Fibroblast of lung (primary cell): ENCODE data around the gene CD101. TPM values are rescaled to one million over a fixed set of nuclear protein-coding genes. Genes with fewer than 3 reads are reported as not detected.
A peak's percentile ranks its signal among the peaks of the same experiment; 100 is the strongest.

Experiments
- DNase-seq, 2 donors: peaks; one replicate each; pipeline versions ENCODE4 v3.0.0 to v3.0.0-alpha.2; 2010; ENCODE audit warnings: low read depth in 2 of 2
- H2AFZ ChIP-seq: 2 replicates; pipeline ENCODE4 v1.5.1; 2012; ENCODE audit warnings: low read length, control low read depth, inconsistent platforms
- H3K27ac ChIP-seq: 2 replicates; pipeline ENCODE4 v1.5.1; 2011; ENCODE audit warnings: low read length, control low read depth; ENCODE audit not compliant: insufficient read depth
- H3K27me3 ChIP-seq: 2 replicates; pipeline ENCODE4 v1.5.1; 2011; ENCODE audit warnings: mild to moderate bottlenecking, low read length; ENCODE audit not compliant: control insufficient read depth, insufficient read depth
- H3K36me3 ChIP-seq: 2 replicates; pipeline ENCODE4 v1.5.1; 2011; ENCODE audit warnings: low read length; ENCODE audit not compliant: control insufficient read depth, insufficient read depth
- H3K4me1 ChIP-seq: 2 replicates; pipeline ENCODE4 v1.5.1; 2011; ENCODE audit warnings: low read length; ENCODE audit not compliant: control insufficient read depth, insufficient read depth; ENCODE audit errors: extremely low read depth
- H3K4me2 ChIP-seq: 2 replicates; pipeline ENCODE4 v1.5.1; 2011; ENCODE audit warnings: low read length, control low read depth; ENCODE audit not compliant: insufficient read depth; ENCODE audit errors: extremely low read depth
- H3K4me3 ChIP-seq, 4 experiments: fragments of 200-600 bp in 1 of 4; sonication (generic) in 1 of 4; replicated peaks in 1 of 4; 2 replicates each; pipeline ENCODE4 v1.5.1; 2011 to 2016; ENCODE audit warnings: low read length in 4 of 4, low read depth in 3 of 4, mild to moderate bottlenecking in 3 of 4, control low read depth in 2 of 4, inconsistent platforms in 1 of 4, mixed read lengths in 1 of 4; ENCODE audit not compliant: insufficient read depth in 1 of 4; ENCODE audit errors: control extremely low read depth in 1 of 4
- H3K79me2 ChIP-seq: 2 replicates; pipeline ENCODE4 v1.5.1; 2012; ENCODE audit warnings: mild to moderate bottlenecking, low read length, inconsistent platforms; ENCODE audit not compliant: control insufficient read depth, insufficient read depth
- H3K9ac ChIP-seq: 2 replicates; pipeline ENCODE4 v1.5.1; 2011; ENCODE audit warnings: mild to moderate bottlenecking, low read length, control low read depth; ENCODE audit not compliant: insufficient read depth
- H3K9me3 ChIP-seq: 2 replicates; pipeline ENCODE4 v1.5.1; 2012; ENCODE audit warnings: low read depth, low read length; ENCODE audit not compliant: control insufficient read depth, insufficient read depth
- H4K20me1 ChIP-seq: 2 replicates; pipeline ENCODE4 v1.5.1; 2011; ENCODE audit warnings: low read length; ENCODE audit not compliant: control insufficient read depth, insufficient read depth; ENCODE audit errors: extremely low read depth
- EZH2 ChIP-seq: IDR thresholded peaks from 2 replicates; pipeline ENCODE4 v1.5.1; 2012; ENCODE audit warnings: low read length, control low read depth, mild to moderate bottlenecking; ENCODE audit errors: missing control alignments
- polyA plus RNA-seq, 2 donors: library from polyadenylated mRNA; depleted of rRNA in 1 of 2; stranded (reverse) in 1 of 2; unstranded in 1 of 2; fragments of >200 nt; gene quantifications; 2 replicates each; pipeline ENCODE4 v1.2.1, GENCODE V29; 2011 to 2012; ENCODE audit warnings: missing spikeins in 1 of 2
- total RNA-seq: library from RNA; depleted of rRNA; stranded (reverse); fragments of >200 nt; gene quantifications from 2 replicates; pipeline ENCODE4 v1.2.1, GENCODE V29; 2014
- TF ChIP-seq, protein P1 (sequence below), 2 donors: IDR thresholded peaks in 1 of 2; conservative IDR thresholded peaks in 1 of 2; 1 replicate in 1 of 2; 2 replicates in 1 of 2; pipeline ENCODE4 v1.5.1; 2011 to 2012; ENCODE audit warnings: low read length in 2 of 2, control low read depth in 1 of 2, inconsistent platforms in 1 of 2, low read depth in 1 of 2, mild to moderate bottlenecking in 1 of 2

CD101 gene
- total and polyA plus RNA-seq, 2 donors (not counting 1 experiment from before 2014, with no cell fraction given) = not detected

DNA sequence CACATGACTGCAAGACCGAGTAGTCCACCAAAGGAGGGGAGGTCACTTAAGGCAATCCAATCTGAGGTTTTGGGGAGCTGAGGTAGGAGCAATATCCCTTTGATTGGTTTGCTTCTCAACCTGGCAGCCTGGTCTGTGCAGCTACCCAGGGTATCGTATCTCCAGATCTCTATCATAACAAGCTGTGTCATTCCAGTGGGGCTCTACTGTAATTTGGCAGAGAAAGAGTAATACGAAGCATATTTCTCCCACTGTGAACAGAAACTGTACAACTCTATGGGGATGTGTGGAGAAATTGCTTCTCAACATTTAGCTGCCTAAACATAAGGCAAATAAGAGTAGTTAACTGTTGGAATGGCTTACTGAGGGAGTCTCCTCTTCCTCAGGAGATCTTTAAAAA lies 20.6 kb downstream of the CD101 start:
- no peaks in the 10 kb centered on the region for H3K9me3 ChIP-seq
- H3K27me3 ChIP-seq = peaks cover 2% of the 10 kb centered on the region
- H3K4me3 ChIP-seq = no peak overlapping the region
- no peaks in the 10 kb centered on the region for H3K36me3 ChIP-seq
- no peaks in the 10 kb centered on the region for H3K4me1 ChIP-seq
- no peak overlapping the region for H3K9ac ChIP-seq
- no peaks in the 10 kb centered on the region for H3K79me2 ChIP-seq
- no peak for TF ChIP-seq EZH2
- TF ChIP-seq, protein P1, sequence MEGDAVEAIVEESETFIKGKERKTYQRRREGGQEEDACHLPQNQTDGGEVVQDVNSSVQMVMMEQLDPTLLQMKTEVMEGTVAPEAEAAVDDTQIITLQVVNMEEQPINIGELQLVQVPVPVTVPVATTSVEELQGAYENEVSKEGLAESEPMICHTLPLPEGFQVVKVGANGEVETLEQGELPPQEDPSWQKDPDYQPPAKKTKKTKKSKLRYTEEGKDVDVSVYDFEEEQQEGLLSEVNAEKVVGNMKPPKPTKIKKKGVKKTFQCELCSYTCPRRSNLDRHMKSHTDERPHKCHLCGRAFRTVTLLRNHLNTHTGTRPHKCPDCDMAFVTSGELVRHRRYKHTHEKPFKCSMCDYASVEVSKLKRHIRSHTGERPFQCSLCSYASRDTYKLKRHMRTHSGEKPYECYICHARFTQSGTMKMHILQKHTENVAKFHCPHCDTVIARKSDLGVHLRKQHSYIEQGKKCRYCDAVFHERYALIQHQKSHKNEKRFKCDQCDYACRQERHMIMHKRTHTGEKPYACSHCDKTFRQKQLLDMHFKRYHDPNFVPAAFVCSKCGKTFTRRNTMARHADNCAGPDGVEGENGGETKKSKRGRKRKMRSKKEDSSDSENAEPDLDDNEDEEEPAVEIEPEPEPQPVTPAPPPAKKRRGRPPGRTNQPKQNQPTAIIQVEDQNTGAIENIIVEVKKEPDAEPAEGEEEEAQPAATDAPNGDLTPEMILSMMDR (conservative IDR thresholded peaks at IDR 0.05 in 1 of 2, IDR thresholded peaks at IDR 0.05 in 1 of 2; ENCODE audit: low read depth in 1 of 2, low read length in 2 of 2) = no peak
- no peak overlapping the region for H2AFZ ChIP-seq
- no peak for DNase-seq
- no peak overlapping the region for H3K27ac ChIP-seq
- H3K4me2 ChIP-seq = no peak overlapping the region
- no peaks in the 10 kb centered on the region for H4K20me1 ChIP-seq

GRCh38 chr1:117025568-117025967 lies 24.0 kb downstream of the CD101 start:
- no peaks in the 10 kb centered on the region for H3K4me1 ChIP-seq
- H3K4me3 ChIP-seq = no peak overlapping the region
- TF ChIP-seq EZH2 = no peak
- TF ChIP-seq, protein P1 (conservative IDR thresholded peaks at IDR 0.05 in 1 of 2, IDR thresholded peaks at IDR 0.05 in 1 of 2; ENCODE audit: low read depth in 1 of 2, low read length in 2 of 2) = no peak
- H2AFZ ChIP-seq = no peak overlapping the region
- no peak overlapping the region for H3K4me2 ChIP-seq
- no peak overlapping the region for H3K9ac ChIP-seq
- no peaks in the 10 kb centered on the region for H3K79me2 ChIP-seq
- H3K9me3 ChIP-seq = no peaks in the 10 kb centered on the region
- peaks cover 2% of the 10 kb centered on the region for H3K27me3 ChIP-seq
- no peak for DNase-seq
- H3K27ac ChIP-seq = no peak overlapping the region
- H4K20me1 ChIP-seq = no peaks in the 10 kb centered on the region
- H3K36me3 ChIP-seq = no peaks in the 10 kb centered on the region

- Histone ChIP-seq H2AFZ (no peak overlapping the region), H3K36me3 (no peaks in the 10 kb centered on the region), H3K4me3 (no peak overlapping the region), H3K27ac (no peak overlapping the region), H3K79me2 (no peaks in the 10 kb centered on the region), H3K9me3 (no peaks in the 10 kb centered on the region), H3K9ac (no peak overlapping the region), H3K4me1 (no peaks in the 10 kb centered on the region), H3K4me2 (no peak overlapping the region), H4K20me1 (no peaks in the 10 kb centered on the region), H3K27me3 (peaks cover 2% of the 10 kb centered on the region)
- DNase-seq = peak in 1 of 2 donors; percentile 60
- TF ChIP-seq, protein P1 (conservative IDR thresholded peaks at IDR 0.05 in 1 of 2, IDR thresholded peaks at IDR 0.05 in 1 of 2; ENCODE audit: low read depth in 1 of 2, low read length in 2 of 2) = no peak
- TF ChIP-seq EZH2 = no peak
These were observed 24.8 kb downstream of the CD101 start for GRCh38 chr1:117026361-117026760.
